K562 (cell line): ENCODE results near the gene MYH15. TPM values are rescaled to one million over a fixed set of nuclear protein-coding genes. Genes with fewer than 3 reads are reported as not detected.

Experiments
- ATAC-seq: fragments of 200-7000 bp; cut with Tn5 transposase; 3 replicates; pipeline ENCODE4 v1.9.1; 2020; ENCODE audit warnings: moderate library complexity
- BruUV-seq: library from RNA; stranded (reverse); fragments of 400-500 nt; replicated peaks from 2 replicates; lab custom pipeline; 2021; lab: Mats Ljungman, UMichigan
- CTCF ChIA-PET: fragments of 300-600 bp; formaldehyde crosslinking; extraction: SDS; loops from one replicate; lab custom pipeline; 2021; ENCODE audit warnings: low intra/inter-chr PET ratio; lab: Yijun Ruan, JAX
- POLR2A ChIA-PET: fragments of 300-600, 350-650 bp; sonication (Branson Sonifier 250); formaldehyde crosslinking; extraction: SDS; loops from one replicate; lab custom pipeline; 2021; ENCODE audit warnings: antibody characterized with exemption, inconsistent platforms; lab: Yijun Ruan, JAX
- DNase-seq, 4 experiments: peaks; one replicate each; pipeline versions ENCODE4 v3.0.0 to v3.0.0-alpha.2; 2011 to 2018; ENCODE audit warnings: low spot score in 3 of 4, mixed read lengths in 3 of 4; ENCODE audit errors: extremely low read depth in 1 of 4
- FAIRE-seq: peaks from 2 replicates; lab custom pipeline; 2011; peaks lifted over from hg19 to GRCh38; lab: Jason Lieb, UNC
- H2AFZ ChIP-seq: 2 replicates; pipeline ENCODE4 v1.6.0; 2011; ENCODE audit warnings: low read depth, low read length, control low read depth, inconsistent platforms
- H3K27ac ChIP-seq: fragments of 200-600 bp; 3 replicates; pipeline ENCODE4 v1.8.0; 2011; ENCODE audit warnings: low read depth, mild to moderate bottlenecking, control low read depth, inconsistent platforms, low read length, moderate library complexity, mixed read lengths; ENCODE audit errors: extremely low read depth
- H3K27me3 ChIP-seq, 2 experiments: fragments of 300-600 bp in 1 of 2; 2 replicates in 1 of 2; 3 replicates in 1 of 2; pipeline versions ENCODE4 v1.6.0 to v1.8.0; 2011; ENCODE audit warnings: inconsistent platforms in 2 of 2, low read length in 2 of 2, mild to moderate bottlenecking in 1 of 2, mixed read lengths in 1 of 2, moderate library complexity in 1 of 2; ENCODE audit not compliant: control insufficient read depth in 2 of 2, insufficient read depth in 2 of 2
- H3K36me3 ChIP-seq: fragments of 300-600 bp; 3 replicates; pipeline ENCODE4 v1.8.0; 2011; ENCODE audit warnings: mild to moderate bottlenecking, low read length, inconsistent platforms; ENCODE audit not compliant: control insufficient read depth, insufficient read depth
- H3K4me1 ChIP-seq, 2 experiments: fragments of 200-600 bp in 1 of 2; replicated peaks in 1 of 2; 2 replicates in 1 of 2; 3 replicates in 1 of 2; pipeline versions ENCODE4 v1.5.1 to v1.8.0; 2011; ENCODE audit warnings: inconsistent platforms in 2 of 2, low read length in 2 of 2, mild to moderate bottlenecking in 1 of 2, mixed read lengths in 1 of 2, moderate library complexity in 1 of 2; ENCODE audit not compliant: control insufficient read depth in 2 of 2, insufficient read depth in 2 of 2
- H3K4me2 ChIP-seq: 2 replicates; pipeline ENCODE4 v1.6.1; 2011; ENCODE audit warnings: low read length, control low read depth, inconsistent platforms, mixed read lengths; ENCODE audit not compliant: insufficient read depth
- H3K4me3 ChIP-seq: fragments of 200-600 bp; sonication (generic), shearing (Covaris generic); 2 replicates; pipeline ENCODE4 v1.5.1; 2016; ENCODE audit warnings: control low read depth, inconsistent platforms
- H3K79me2 ChIP-seq: fragments of 200-600 bp; 3 replicates; pipeline ENCODE4 v1.8.0; 2011; ENCODE audit warnings: low read length, inconsistent platforms; ENCODE audit not compliant: control insufficient read depth, insufficient read depth
- H3K9ac ChIP-seq, 2 experiments: 2 replicates each; pipeline versions ENCODE4 v1.6.0 to v1.6.1; 2011; ENCODE audit warnings: low read depth in 2 of 2, low read length in 2 of 2, control low read depth in 1 of 2, inconsistent platforms in 1 of 2, mild to moderate bottlenecking in 1 of 2, mixed read lengths in 1 of 2; ENCODE audit not compliant: insufficient read depth in 1 of 2
- H3K9me1 ChIP-seq: one replicate; pipeline ENCODE4 v1.6.0; 2011; ENCODE audit warnings: inconsistent platforms, mild to moderate bottlenecking, low read length, moderate library complexity; ENCODE audit not compliant: control insufficient read depth, insufficient read depth
- H3K9me3 ChIP-seq: replicated peaks from 2 replicates; pipeline ENCODE4 v1.5.1; 2011; ENCODE audit warnings: low read depth, low read length, inconsistent platforms; ENCODE audit not compliant: control insufficient read depth, insufficient read depth
- H4K20me1 ChIP-seq: replicated peaks from 2 replicates; pipeline ENCODE4 v1.6.1; 2011; ENCODE audit warnings: low read length, inconsistent platforms, mixed read lengths; ENCODE audit not compliant: control insufficient read depth, insufficient read depth
- BHLHE40 ChIP-seq: IDR thresholded peaks from 2 replicates; pipeline ENCODE4 v1.6.1; 2011; ENCODE audit warnings: low read length, improper control_type of control experiment
- ELK3 ChIP-seq: fragments of 450-650 bp; formaldehyde crosslinking; IDR thresholded peaks from 2 replicates; pipeline ENCODE4 v1.4.0; 2020; ENCODE audit warnings: mild to moderate bottlenecking
- POLR2A ChIP-seq: fragments of 450-650 bp; conservative IDR thresholded peaks from 2 replicates; pipeline ENCODE4 v1.6.1; 2016
- ZNF146 ChIP-seq: IDR thresholded peaks from one replicate; pipeline ENCODE4 v1.6.1; 2018; ENCODE audit warnings: missing compliant biosample characterization; ENCODE audit not compliant: unreplicated experiment
- ZNF639 ChIP-seq, 2 experiments: fragments of 200-800 bp in 1 of 2; sonication (Bioruptor generic) in 1 of 2; sonication (generic) in 1 of 2; formaldehyde crosslinking in 1 of 2; IDR thresholded peaks in 1 of 2; conservative IDR thresholded peaks in 1 of 2; 2 replicates each; pipeline versions ENCODE4 v1.5.0 to v1.6.1; 2016 to 2020; ENCODE audit warnings: missing compliant biosample characterization in 1 of 2, missing genetic modification characterization in 1 of 2, missing genetic modification reagents in 1 of 2
- WGBS: fragments of 100-300 bp; shearing (Covaris generic); methylation state at CpG from one replicate; pipeline ENCODE4 v1.1.6; 2016; ENCODE audit warnings: low coverage, mixed read lengths; ENCODE audit not compliant: insufficient coverage; ENCODE audit errors: missing lambda C conversion rate; 5-methylcytosine and 5-hydroxymethylcytosine counted together
- in situ Hi-C: fragments of 300-500 bp; cut with MboI; formaldehyde crosslinking; loops from 4 replicates; pipeline ENCODE4 v1.15.0; 2018; ENCODE audit warnings: inconsistent platforms, mixed read lengths
- intact Hi-C: fragments of 100-400 bp; cut with micrococcal nuclease; formaldehyde crosslinking; loops from 2 replicates; pipeline ENCODE4 v1.14.2; 2022
- polyA plus RNA-seq, 8 experiments: library from polyadenylated mRNA; depleted of rRNA in 4 of 8; stranded (reverse) in 5 of 8; unstranded in 3 of 8; fragments of >200 nt; fragmentation: Nextera tagmentation in 2 of 8; fragmentation: Illumina TruSeq in 1 of 8; extraction: Ambion mirVana in 2 of 8; extraction: Trizol in 1 of 8; gene quantifications; 2 replicates each; pipeline versions ENCODE4 v1.2.1 to v1.2.3, GENCODE V29; 2011 to 2014; ENCODE audit warnings: inconsistent platforms in 1 of 8, missing spikeins in 1 of 8
- total RNA-seq, 7 experiments: library from RNA; depleted of rRNA in 6 of 7; stranded (reverse); fragments of >200 nt in 6 of 7; fragmentation: Illumina TruSeq in 2 of 7; extraction: Trizol in 2 of 7; gene quantifications; 2 replicates each; pipeline versions ENCODE4 v1.2.1 to v1.2.3, GENCODE V29; 2011 to 2021; ENCODE audit warnings: low replicate concordance in 1 of 7
- TF ChIP-seq, protein P1 (sequence below), 2 experiments: fragments of 250-450 bp in 1 of 2; fragments of 450-650 bp in 1 of 2; sonication (Bioruptor Pico) in 1 of 2; IDR thresholded peaks; 2 replicates each; pipeline versions ENCODE4 v1.6.1 to v1.8.0; 2016 to 2021; ENCODE audit warnings: mild to moderate bottlenecking in 2 of 2, moderate library complexity in 2 of 2, missing compliant biosample characterization in 1 of 2, missing genetic modification characterization in 1 of 2

The MYH15 gene
- total and polyA plus RNA-seq, 9 of the 15 experiments (the other 6 are each of a cell fraction or from before 2014, with no cell fraction given) = 0.03 to 0.29 (median 0.12) TPM

DNA sequence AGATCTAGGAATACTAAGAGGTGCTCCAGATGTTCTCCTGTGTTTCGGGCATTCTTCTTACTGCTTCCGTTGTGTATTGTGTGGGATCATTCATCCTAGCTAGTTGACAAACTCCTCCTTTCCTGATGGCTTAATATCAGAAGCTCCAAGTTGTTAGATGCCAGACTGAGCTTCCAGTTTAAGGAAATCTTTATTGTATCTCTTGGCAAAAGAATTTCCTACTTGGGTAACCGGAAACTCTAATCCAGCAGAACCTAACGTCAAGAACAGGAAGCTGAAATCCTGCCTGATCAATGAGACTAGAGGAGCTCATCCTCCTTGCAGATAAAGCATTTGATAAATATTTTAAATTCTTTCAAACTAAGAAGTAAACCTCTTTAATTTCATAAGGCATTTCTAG is 27.7 kb upstream of the MYH15 start:
- no peak for FAIRE-seq
- ChIA-PET POLR2A (interaction anchor here (0.8 to 2.0 kb wide), 3 partner anchors 13 to 947 kb away, joined by 3 to 5 read pairs (median 4); no protein-coding TSS in a partner anchor), CTCF (no interaction called here)
- no peaks in the 10 kb centered on the region for H3K79me2 ChIP-seq
- no peaks in the 10 kb centered on the region for H3K27me3 ChIP-seq
- intact Hi-C loops = no loop called here
- no peaks in the 10 kb centered on the region for H3K9me1 ChIP-seq
- no peaks in the 10 kb centered on the region for H3K4me1 ChIP-seq
- in situ Hi-C loops = no loop called here
- no peak overlapping the region for H3K4me2 ChIP-seq
- no peaks in the 10 kb centered on the region for H3K9me3 ChIP-seq
- no peak overlapping the region for H2AFZ ChIP-seq
- no peak overlapping the region for H3K27ac ChIP-seq
- H4K20me1 ChIP-seq = no peaks in the 10 kb centered on the region
- H3K9ac ChIP-seq = no peak overlapping the region
- 43% methylated on average over 4 of the region's 4 CpGs for WGBS
- no peak for DNase-seq
- H3K4me3 ChIP-seq = no peak overlapping the region
- ATAC-seq = no peak
- no peaks in the 10 kb centered on the region for H3K36me3 ChIP-seq
- TF ChIP-seq, protein P1, sequence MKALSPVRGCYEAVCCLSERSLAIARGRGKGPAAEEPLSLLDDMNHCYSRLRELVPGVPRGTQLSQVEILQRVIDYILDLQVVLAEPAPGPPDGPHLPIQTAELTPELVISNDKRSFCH (CRISPR knock-in tag; IDR thresholded peaks at IDR 0.05) = no peak
- TF ChIP-seq, protein P1 (tag; IDR thresholded peaks at IDR 0.05) = no peak
- TF ChIP-seq ELK3 (CRISPR knock-in tag) (no peak), BHLHE40 (no peak), ZNF639 (CRISPR knock-in tag; conservative IDR thresholded peaks at IDR 0.05 in 1 of 2, IDR thresholded peaks at IDR 0.05 in 1 of 2) (no peak), ZNF146 (CRISPR knock-in tag) (no peak), POLR2A (0 out of 2 replicates have a peak, but pooled peaks have one; percentile 5)
- TSS peak; percentile 13 for BruUV-seq
